Measurements from ENCODE around the gene RPLP2. TPM values are rescaled to one million over a fixed set of nuclear protein-coding genes. Genes with fewer than 3 reads are reported as not detected.

The RPLP2 gene
- total RNA-seq, 5 donors from 2014 or later (not counting 1 experiment from before 2014, with no cell fraction given) = 4,736 to 5,826 (median 5,260) TPM

GRCh38 chr11:773425-773824, 36.3 kb upstream of the RPLP2 start:
- ATAC-seq (replicated peaks in 1 of 4) (no peak), DNase-seq (no peak)
- Mint-ChIP-seq H3K27ac (no peak overlapping the region), H3K27me3 (no peaks in the 10 kb centered on the region), H3K4me1 (peaks cover 16 to 20% (median 16%) of the 10 kb centered on the region in 3 donors), H3K4me3 (no peak overlapping the region), H3K9me3 (no peaks in the 10 kb centered on the region), H3K36me3 (no peaks in the 10 kb centered on the region)
- H3K36me3 ChIP-seq (ENCODE audit: control insufficient read depth in 2 of 2, extremely low read depth in 1 of 2, insufficient read depth in 1 of 2, low read length in 1 of 2) = peaks cover 3 to 19% of the 10 kb centered on the region in 2 donors
- no peak overlapping the region for H3K4me3 ChIP-seq (ENCODE audit: control insufficient read depth in 1 of 2, extremely low read depth in 1 of 2, low read length in 1 of 2)
- ChIA-PET CTCF (no interaction called here), POLR2A (no interaction called here)
- H3K27me3 ChIP-seq (replicated peaks in 1 of 2; ENCODE audit: control insufficient read depth in 2 of 2, extremely low read depth in 1 of 2, insufficient read depth in 2 of 2, low read length in 1 of 2) = peaks cover 0 to 3% of the 10 kb centered on the region in 2 experiments
- 100% methylated on average over 5 of the region's 5 CpGs for WGBS (ENCODE audit: insufficient coverage)
- no peak overlapping the region for H3K27ac ChIP-seq (ENCODE audit: low read length)
- no peaks in the 10 kb centered on the region for H3K9me3 ChIP-seq
- peaks cover 2 to 27% of the 10 kb centered on the region in 2 experiments for H3K4me1 ChIP-seq (ENCODE audit: control insufficient read depth in 1 of 2, extremely low read depth in 1 of 2, insufficient read depth in 2 of 2, low read length in 2 of 2)

DNA sequence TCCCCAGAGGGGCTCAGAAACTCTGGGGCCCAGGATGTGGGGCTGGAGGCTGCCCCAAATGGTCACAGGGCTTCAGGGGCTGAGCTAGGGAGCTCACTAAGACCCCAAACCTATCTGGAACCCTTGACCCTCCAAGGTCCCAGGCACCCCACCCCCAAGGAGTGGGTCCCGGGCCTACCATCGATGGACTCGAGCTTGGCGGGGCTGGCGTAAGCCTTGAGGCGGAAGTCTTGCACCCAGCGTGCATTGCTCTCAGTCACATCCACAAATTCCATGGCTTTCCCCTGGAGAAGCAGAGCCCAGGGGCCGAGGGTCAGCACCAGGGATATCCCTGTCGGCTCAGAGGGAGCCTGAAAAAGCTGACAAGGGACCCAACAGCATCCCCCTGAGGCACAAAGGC, 35.9 kb upstream of the RPLP2 start:
- no peak for DNase-seq
- POLR2A ChIA-PET = no interaction called here
- CTCF ChIA-PET = no interaction called here
- Mint-ChIP-seq H3K27ac (no peak overlapping the region), H3K4me3 (no peak overlapping the region), H3K9me3 (no peaks in the 10 kb centered on the region), H3K36me3 (no peaks in the 10 kb centered on the region), H3K27me3 (no peaks in the 10 kb centered on the region), H3K4me1 (peaks cover 16 to 20% (median 17%) of the 10 kb centered on the region in 3 donors)
- Histone ChIP-seq H3K36me3 (ENCODE audit: control insufficient read depth in 2 of 2, extremely low read depth in 1 of 2, insufficient read depth in 1 of 2, low read length in 1 of 2) (peaks cover 3 to 19% of the 10 kb centered on the region in 2 donors), H3K27me3 (replicated peaks in 1 of 2; ENCODE audit: control insufficient read depth in 2 of 2, extremely low read depth in 1 of 2, insufficient read depth in 2 of 2, low read length in 1 of 2) (peaks cover 0 to 3% of the 10 kb centered on the region in 2 experiments), H3K9me3 (no peaks in the 10 kb centered on the region), H3K27ac (ENCODE audit: low read length) (no peak overlapping the region), H3K4me3 (ENCODE audit: control insufficient read depth in 1 of 2, extremely low read depth in 1 of 2, low read length in 1 of 2) (no peak overlapping the region), H3K4me1 (ENCODE audit: control insufficient read depth in 1 of 2, extremely low read depth in 1 of 2, insufficient read depth in 2 of 2, low read length in 2 of 2) (peaks cover 2 to 31% of the 10 kb centered on the region in 2 experiments)
- 96% methylated on average over 9 of the region's 9 CpGs for WGBS (ENCODE audit: insufficient coverage)
- ATAC-seq (replicated peaks in 1 of 4) = no peak

- DNase-seq (no peak), ATAC-seq (replicated peaks in 1 of 4) (no peak)
- WGBS (ENCODE audit: insufficient coverage) = 82% methylated on average over 12 of the region's 20 CpGs
- Mint-ChIP-seq H3K4me1 (peaks cover 16 to 28% (median 24%) of the 10 kb centered on the region in 3 donors), H3K36me3 (no peaks in the 10 kb centered on the region), H3K4me3 (peak overlapping the region; percentile 68 to 76 (median 71)), H3K27me3 (no peaks in the 10 kb centered on the region), H3K9me3 (no peaks in the 10 kb centered on the region), H3K27ac (no peak overlapping the region)
- Histone ChIP-seq H3K27me3 (replicated peaks in 1 of 2; ENCODE audit: control insufficient read depth in 2 of 2, extremely low read depth in 1 of 2, insufficient read depth in 2 of 2, low read length in 1 of 2) (peaks cover 0 to 3% of the 10 kb centered on the region in 2 experiments), H3K36me3 (ENCODE audit: control insufficient read depth in 2 of 2, extremely low read depth in 1 of 2, insufficient read depth in 1 of 2, low read length in 1 of 2) (peaks cover 3 to 22% of the 10 kb centered on the region in 2 donors), H3K4me3 (ENCODE audit: control insufficient read depth in 1 of 2, extremely low read depth in 1 of 2, low read length in 1 of 2) (no peak overlapping the region), H3K27ac (ENCODE audit: low read length) (no peak overlapping the region), H3K4me1 (ENCODE audit: control insufficient read depth in 1 of 2, extremely low read depth in 1 of 2, insufficient read depth in 2 of 2, low read length in 2 of 2) (peaks cover 2 to 41% of the 10 kb centered on the region in 2 experiments), H3K9me3 (no peaks in the 10 kb centered on the region)
- ChIA-PET POLR2A (no interaction called here), CTCF (no interaction called here)
Measured at GRCh38 chr11:774873-775592, 34.7 kb upstream of the RPLP2 start.

DNA sequence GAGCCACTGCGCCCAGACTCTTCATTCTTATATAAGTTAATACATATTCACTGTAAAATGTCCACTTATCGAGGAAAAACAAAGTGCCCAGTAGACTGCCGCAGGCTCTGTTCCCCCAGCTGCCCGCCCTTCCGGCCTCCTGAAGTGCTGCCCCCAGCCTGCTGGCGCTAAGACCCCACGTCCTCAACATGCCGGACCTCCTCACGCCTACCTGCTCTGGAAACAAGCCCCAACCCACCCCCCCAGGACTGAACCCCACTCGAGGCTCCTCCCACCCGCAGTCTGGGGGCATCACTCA, 33.6 kb upstream of the RPLP2 start:
- H3K36me3 ChIP-seq (ENCODE audit: control insufficient read depth in 2 of 2, extremely low read depth in 1 of 2, insufficient read depth in 1 of 2, low read length in 1 of 2) = peaks cover 0 to 17% of the 10 kb centered on the region in 2 donors
- peaks cover 16 to 28% (median 26%) of the 10 kb centered on the region in 3 donors for H3K4me1 Mint-ChIP-seq
- H3K36me3 Mint-ChIP-seq = no peaks in the 10 kb centered on the region

DNA sequence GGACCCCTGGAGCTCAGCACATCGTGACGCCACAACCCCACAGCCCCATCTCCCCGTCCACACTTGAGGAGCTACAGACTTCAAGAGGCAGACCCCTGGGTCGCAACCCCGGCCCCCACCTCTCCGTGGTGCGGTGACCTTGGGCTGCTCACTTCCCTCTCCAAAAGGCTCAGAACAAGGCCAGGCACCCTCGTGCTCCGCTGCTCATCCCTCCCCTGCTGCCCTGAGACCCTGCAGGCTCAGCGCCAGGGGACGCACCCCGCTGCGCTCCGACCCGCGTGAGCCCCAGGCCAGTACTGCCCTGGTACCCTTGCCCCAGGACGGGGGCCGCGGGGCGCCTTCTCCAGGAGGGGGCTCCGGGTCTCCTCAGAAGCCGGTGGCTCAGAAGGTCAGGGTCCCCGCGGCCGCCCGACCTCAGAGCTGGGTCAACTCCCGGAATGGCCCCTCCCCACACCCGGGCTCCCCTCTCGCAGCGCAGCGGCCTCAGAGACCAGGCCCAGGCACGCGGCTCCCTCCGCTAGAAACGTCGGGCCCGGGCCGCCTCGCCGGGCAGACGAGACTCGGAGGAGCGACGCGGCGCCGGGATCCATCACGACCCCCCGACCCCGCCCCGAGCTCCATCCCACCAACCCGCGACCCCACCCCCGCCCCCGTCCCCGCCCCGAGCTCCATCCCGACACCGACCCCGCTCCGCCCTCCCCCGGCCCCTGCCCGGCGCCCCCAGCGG, 33.0 kb upstream of the RPLP2 start:
- H3K9me3 ChIP-seq = no peaks in the 10 kb centered on the region

More for the DNA sequence above, 33.6 kb upstream of the RPLP2 start:
- ChIA-PET CTCF (no interaction called here), POLR2A (no interaction called here)
- Histone ChIP-seq H3K4me1 (ENCODE audit: control insufficient read depth in 1 of 2, extremely low read depth in 1 of 2, insufficient read depth in 2 of 2, low read length in 2 of 2) (peaks cover 2 to 41% of the 10 kb centered on the region in 2 experiments), H3K9me3 (no peaks in the 10 kb centered on the region), H3K27me3 (replicated peaks in 1 of 2; ENCODE audit: control insufficient read depth in 2 of 2, extremely low read depth in 1 of 2, insufficient read depth in 2 of 2, low read length in 1 of 2) (peaks cover 0 to 3% of the 10 kb centered on the region in 2 experiments), H3K27ac (ENCODE audit: low read length) (no peak overlapping the region), H3K4me3 (ENCODE audit: control insufficient read depth in 1 of 2, extremely low read depth in 1 of 2, low read length in 1 of 2) (peak overlapping the region; percentile 60 to 61)
- H3K27me3 Mint-ChIP-seq = no peaks in the 10 kb centered on the region
- peak overlapping the region; percentile 76 to 78 (median 77) for H3K4me3 Mint-ChIP-seq
- peak overlapping the region in 1 of 2 donors; percentile 66 for H3K27ac Mint-ChIP-seq
- WGBS (ENCODE audit: insufficient coverage) = 41% methylated on average over 9 of the region's 11 CpGs
- DNase-seq (no peak), ATAC-seq (replicated peaks in 1 of 4) (no peak)
- H3K9me3 Mint-ChIP-seq = no peaks in the 10 kb centered on the region

More for the DNA sequence above, 33.0 kb upstream of the RPLP2 start:
- CTCF ChIA-PET = no interaction called here
- ATAC-seq (replicated peaks in 1 of 4) (peak; percentile 53 to 66 (median 58)), DNase-seq (peak in 4 of 35 experiments; percentile 14 to 25 (median 16))
- POLR2A ChIA-PET = interaction anchor here in 1 of 2 donors (0.7 kb wide), 1 partner anchor 26 kb away, joined by 4 read pairs; no protein-coding TSS in a partner anchor
- no peaks in the 10 kb centered on the region for H3K27me3 Mint-ChIP-seq
- H3K27ac Mint-ChIP-seq = peak overlapping the region in 1 of 2 donors; percentile 66
- Histone ChIP-seq H3K27me3 (replicated peaks in 1 of 2; ENCODE audit: control insufficient read depth in 2 of 2, extremely low read depth in 1 of 2, insufficient read depth in 2 of 2, low read length in 1 of 2) (peaks cover 0 to 3% of the 10 kb centered on the region in 2 experiments), H3K27ac (ENCODE audit: low read length) (no peak overlapping the region), H3K36me3 (ENCODE audit: control insufficient read depth in 2 of 2, extremely low read depth in 1 of 2, insufficient read depth in 1 of 2, low read length in 1 of 2) (peaks cover 0 to 13% of the 10 kb centered on the region in 2 donors), H3K4me1 (ENCODE audit: control insufficient read depth in 1 of 2, extremely low read depth in 1 of 2, insufficient read depth in 2 of 2, low read length in 2 of 2) (peaks cover 2 to 41% of the 10 kb centered on the region in 2 experiments), H3K4me3 (ENCODE audit: control insufficient read depth in 1 of 2, extremely low read depth in 1 of 2, low read length in 1 of 2) (peak overlapping the region; percentile 60 to 61)
- peaks cover 16 to 28% (median 27%) of the 10 kb centered on the region in 3 donors for H3K4me1 Mint-ChIP-seq
- WGBS (ENCODE audit: insufficient coverage) = 3% methylated on average over 34 of the region's 65 CpGs
- H3K4me3 Mint-ChIP-seq = peak overlapping the region; percentile 76 to 78 (median 77)
- H3K9me3 Mint-ChIP-seq = no peaks in the 10 kb centered on the region
- no peaks in the 10 kb centered on the region for H3K36me3 Mint-ChIP-seq

Measured in T-cell (primary cell).